ENCODE measurements around the gene ZBTB7C.

Gene ZBTB7C

GRCh38 chr18:48348739-48349138 lies 60.4 kb downstream of the ZBTB7C start:
- no peak for DNase-seq

- no peak for DNase-seq
These were observed 61.3 kb downstream of the ZBTB7C start for GRCh38 chr18:48347756-48348326.

- DNase-seq: no peak
These were observed 63.6 kb downstream of the ZBTB7C start for GRCh38 chr18:48345596-48345995.

GRCh38 chr18:48342581-48342980 lies 66.6 kb downstream of the ZBTB7C start:
- DNase-seq: no peak

- no peak for DNase-seq
These were observed 67.1 kb downstream of the ZBTB7C start for GRCh38 chr18:48342125-48342524.

GRCh38 chr18:48340560-48340959 lies 68.6 kb downstream of the ZBTB7C start:
- no peak for DNase-seq

GRCh38 chr18:48339692-48340091 lies 69.5 kb downstream of the ZBTB7C start:
- DNase-seq: no peak

GRCh38 chr18:48338915-48339314 lies 70.3 kb downstream of the ZBTB7C start:
- DNase-seq: no peak

- DNase-seq: no peak
These were observed 72.1 kb downstream of the ZBTB7C start for GRCh38 chr18:48337053-48337452.

GRCh38 chr18:48336332-48336731 lies 72.9 kb downstream of the ZBTB7C start:
- DNase-seq: no peak

- DNase-seq: no peak
These were observed 73.4 kb downstream of the ZBTB7C start for GRCh38 chr18:48335829-48336228.

GRCh38 chr18:48334845-48335244 lies 74.3 kb downstream of the ZBTB7C start:
- no peak for DNase-seq

GRCh38 chr18:48333563-48333962 lies 75.6 kb downstream of the ZBTB7C start:
- DNase-seq: no peak

- DNase-seq: no peak
These were observed 78.9 kb downstream of the ZBTB7C start for GRCh38 chr18:48330016-48330991.

- DNase-seq: no peak
These were observed 80.5 kb downstream of the ZBTB7C start for GRCh38 chr18:48328473-48329210.

GRCh38 chr18:48326901-48327675 lies 82.1 kb downstream of the ZBTB7C start:
- DNase-seq: no peak

GRCh38 chr18:48325115-48325665 lies 84.0 kb downstream of the ZBTB7C start:
- no peak for DNase-seq

GRCh38 chr18:48324651-48325050 lies 84.5 kb downstream of the ZBTB7C start:
- no peak for DNase-seq

- DNase-seq: no peak
These were observed 86.0 kb downstream of the ZBTB7C start for GRCh38 chr18:48323151-48323550.

GRCh38 chr18:48321536-48321935 lies 87.6 kb downstream of the ZBTB7C start:
- DNase-seq: no peak

- no peak for DNase-seq
These were observed 88.1 kb downstream of the ZBTB7C start for GRCh38 chr18:48321121-48321520.

- no peak for DNase-seq
These were observed 88.6 kb downstream of the ZBTB7C start for GRCh38 chr18:48320639-48320945.
